ENCODE data around the gene LMNTD1. TPM values are rescaled to one million over a fixed set of nuclear protein-coding genes. Genes with fewer than 3 reads are reported as not detected.
A peak's percentile ranks its signal among the peaks of the same experiment; 100 is the strongest.
"Not testable (repeated sequence)": the region's sequence is repeated elsewhere in the genome, so short reads cannot be mapped to it uniquely, and the experiment has no call there.

Gene LMNTD1
- total RNA-seq, 1 experiment from 2014 or later: not detected

DNA sequence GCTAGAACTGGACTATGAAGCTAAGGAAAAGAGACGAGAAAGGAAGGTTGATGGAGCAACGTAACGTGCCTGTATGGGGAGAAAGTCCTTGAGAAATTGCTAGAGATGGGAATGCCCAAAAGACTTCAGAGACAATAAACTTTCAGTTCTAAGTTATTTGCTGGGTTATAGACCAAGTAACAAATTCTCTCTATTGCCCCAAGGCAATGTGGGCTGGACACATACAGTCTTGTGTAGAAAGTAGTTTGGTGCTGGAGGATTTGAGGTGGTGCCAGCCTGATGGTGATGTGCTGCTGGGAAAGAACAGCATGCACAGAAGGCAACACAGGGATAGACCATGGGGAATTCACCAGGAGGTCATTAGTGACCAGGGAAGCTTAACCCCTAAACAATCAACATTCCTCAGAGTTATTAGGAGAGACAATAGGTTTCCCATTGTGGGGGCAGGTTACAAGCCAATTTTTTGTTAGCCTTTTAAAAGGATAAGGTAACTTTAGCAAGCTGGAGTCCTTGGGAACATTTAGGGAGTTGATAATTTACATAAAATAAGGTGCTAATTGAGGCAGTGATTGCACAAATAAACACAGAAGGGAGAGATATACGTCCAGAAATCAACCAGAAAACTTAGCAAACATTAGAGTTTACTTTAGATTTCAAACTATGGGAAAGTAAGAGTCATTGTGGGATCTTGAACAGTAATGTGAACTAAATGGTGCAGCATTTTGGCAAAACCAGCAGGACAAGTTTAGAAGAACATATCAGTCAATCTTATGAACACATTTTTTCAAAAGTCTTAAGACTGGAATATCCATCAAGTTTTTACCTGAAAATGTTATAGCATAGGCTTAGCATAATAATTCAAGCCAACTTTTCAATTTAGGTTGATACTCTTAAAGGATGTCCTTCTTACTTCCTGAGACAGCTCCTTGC is 61.4 kb downstream of the LMNTD1 start:
- DNase-seq (ENCODE audit: low spot score): no peak

DNA sequence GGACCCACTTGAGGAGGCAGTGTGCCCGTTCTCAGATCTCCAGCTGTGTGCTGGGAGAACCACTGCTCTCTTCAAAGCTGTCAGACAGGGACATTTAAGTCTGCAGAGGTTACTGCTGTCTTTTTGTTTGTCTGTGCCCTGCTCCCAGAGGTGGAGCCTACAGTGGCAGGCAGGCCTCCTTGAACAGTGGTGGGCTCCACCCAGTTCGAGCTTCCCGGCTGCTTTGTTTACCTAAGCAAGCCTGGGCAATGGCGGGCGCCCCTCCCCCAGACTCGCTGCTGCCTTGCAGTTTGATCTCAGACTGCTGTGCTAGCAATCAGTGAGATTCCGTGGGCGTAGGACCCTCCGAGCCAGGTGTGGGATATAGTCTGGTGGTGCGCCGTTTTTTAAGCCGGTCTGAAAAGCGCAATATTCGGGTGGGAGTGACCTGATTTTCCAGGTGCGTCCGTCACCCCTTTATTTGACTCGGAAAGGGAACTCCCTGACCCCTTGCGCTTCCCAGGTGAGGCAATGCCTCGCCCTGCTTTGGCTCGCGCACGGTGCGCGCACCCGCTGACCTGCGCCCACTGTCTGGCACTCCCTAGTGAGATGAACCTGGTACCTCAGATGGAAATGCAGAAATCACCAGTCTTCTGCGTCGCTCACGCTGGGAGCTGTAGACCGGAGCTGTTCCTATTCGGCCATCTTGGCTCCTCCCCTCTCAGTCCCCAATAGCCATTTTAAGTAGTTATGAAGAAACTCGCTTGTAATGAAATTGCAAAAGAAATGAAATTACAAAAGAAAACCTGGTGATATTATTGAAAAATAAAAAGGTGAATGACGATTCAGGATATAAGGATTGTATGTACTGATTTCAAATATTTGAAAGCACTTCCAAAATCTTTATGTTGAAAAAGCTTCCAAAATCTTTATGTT is 63.9 kb downstream of the LMNTD1 start:
- not testable (repeated sequence) for DNase-seq (ENCODE audit: low spot score)

GRCh38 chr12:25482625-25483024 is 70.5 kb downstream of the LMNTD1 start:
- no peak for DNase-seq (ENCODE audit: low spot score)

DNA sequence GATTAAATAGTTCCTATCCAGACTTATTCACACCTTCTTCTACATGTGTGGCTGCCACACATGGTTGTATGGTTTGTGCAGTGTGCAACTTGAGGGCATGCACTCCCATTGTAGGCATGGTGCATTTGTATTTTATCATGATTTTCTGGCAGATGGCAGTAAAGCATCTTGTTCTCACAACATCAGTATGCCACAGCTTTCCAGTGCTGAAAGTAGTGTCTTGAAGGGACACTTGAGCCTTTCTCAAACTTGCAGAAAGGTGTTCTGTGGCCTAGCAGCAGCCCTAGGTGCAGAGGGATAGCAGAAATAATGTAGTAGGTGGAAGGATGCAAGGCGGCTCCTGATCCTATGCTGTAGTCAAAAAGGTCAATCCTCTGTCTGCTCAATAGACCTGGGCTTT is 72.9 kb downstream of the LMNTD1 start:
- no peak for DNase-seq (ENCODE audit: low spot score)

DNA sequence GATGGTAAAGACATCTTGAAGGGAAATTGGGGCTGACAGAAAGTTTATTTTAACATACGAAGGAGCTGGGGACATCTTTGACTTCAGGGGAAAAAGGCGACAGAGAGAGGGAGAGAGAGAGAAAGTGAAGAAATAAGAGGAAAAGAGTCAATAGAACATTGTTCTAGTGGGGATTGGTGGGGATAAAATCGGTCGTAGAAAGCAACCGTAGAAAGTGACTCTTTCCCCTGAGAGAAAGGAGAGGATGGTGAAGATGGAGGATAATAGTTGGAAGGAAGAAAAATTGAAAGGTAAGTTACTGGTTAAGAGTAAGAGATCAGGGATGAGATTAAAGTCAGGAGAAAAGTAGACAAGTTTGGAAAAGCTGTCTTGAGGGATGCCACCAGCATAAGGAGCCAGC is 75.9 kb downstream of the LMNTD1 start:
- no peak for DNase-seq (ENCODE audit: low spot score)

DNA sequence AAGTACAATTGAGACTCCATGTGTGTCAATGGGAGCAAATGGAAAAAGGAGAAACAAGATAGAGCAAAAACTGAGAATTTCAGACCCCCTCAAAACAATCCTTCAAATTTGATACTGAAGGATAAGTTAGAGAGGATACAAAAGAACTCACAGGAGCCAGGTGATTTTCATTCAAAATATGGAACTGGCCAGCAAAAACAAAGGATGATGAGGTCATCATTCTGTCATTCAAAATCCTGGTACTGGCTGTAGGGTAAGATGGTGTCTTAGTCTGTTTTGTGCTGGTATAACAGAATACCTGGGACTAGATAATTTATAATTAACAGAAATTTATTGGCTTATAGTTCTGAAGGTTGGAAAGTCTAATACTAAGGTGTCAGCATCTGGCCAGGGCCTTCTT is 80.6 kb downstream of the LMNTD1 start:
- DNase-seq (ENCODE audit: low spot score): no peak

GRCh38 chr12:25469861-25470260 is 83.2 kb downstream of the LMNTD1 start:
- DNase-seq (ENCODE audit: low spot score): no peak

- no peak for DNase-seq (ENCODE audit: low spot score)
These were observed 83.7 kb downstream of the LMNTD1 start for GRCh38 chr12:25469368-25469767.

DNA sequence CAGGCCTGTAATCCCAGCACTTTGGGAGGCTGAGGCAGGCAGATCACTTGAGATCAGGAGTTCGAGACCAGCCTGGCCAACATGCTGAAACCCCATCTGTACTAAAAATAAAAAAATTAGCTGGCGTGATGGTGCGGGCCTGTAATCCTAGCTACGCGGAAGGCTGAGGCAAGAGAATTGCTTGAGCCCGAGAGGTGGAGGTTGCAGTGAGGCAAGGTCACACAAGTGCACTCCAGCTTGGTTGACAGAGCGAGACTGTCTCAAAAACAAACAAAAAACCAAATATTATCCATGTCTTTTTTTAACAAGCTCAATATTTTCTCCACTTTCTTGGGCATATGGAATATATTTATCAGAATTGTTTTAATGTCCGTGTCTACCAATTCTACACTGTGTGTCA is 89.6 kb downstream of the LMNTD1 start:
- DNase-seq (ENCODE audit: low spot score): no peak

- no peak for DNase-seq (ENCODE audit: low spot score)
These were observed 90.1 kb downstream of the LMNTD1 start for GRCh38 chr12:25463005-25463404.

- DNase-seq (ENCODE audit: low spot score): no peak
These were observed 93.5 kb downstream of the LMNTD1 start for GRCh38 chr12:25459541-25459951.

DNA sequence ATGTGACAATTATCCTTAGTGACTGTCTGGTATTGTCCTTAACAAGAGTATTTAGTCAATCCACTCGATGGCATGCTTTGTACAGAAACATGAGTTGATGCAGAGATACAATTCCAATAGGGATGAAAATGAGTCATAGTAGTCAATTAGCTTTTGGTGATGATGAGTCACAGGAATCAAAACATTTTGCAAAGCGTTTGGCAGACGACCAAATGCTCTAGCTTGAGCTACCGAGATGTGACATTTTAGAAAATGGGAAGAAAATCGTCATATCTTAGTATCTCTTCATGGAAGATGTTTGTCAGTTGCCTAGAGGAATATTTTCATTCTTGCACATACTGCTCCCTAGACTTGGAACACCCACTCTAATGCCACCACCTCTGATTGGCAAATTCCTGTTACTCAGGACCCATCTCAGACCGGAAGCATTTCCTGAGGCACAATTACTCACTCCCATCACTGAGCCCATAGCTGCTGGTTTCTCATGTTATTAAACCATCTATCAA is 95.0 kb downstream of the LMNTD1 start:
- DNase-seq (ENCODE audit: low spot score): peak; percentile 82

DNA sequence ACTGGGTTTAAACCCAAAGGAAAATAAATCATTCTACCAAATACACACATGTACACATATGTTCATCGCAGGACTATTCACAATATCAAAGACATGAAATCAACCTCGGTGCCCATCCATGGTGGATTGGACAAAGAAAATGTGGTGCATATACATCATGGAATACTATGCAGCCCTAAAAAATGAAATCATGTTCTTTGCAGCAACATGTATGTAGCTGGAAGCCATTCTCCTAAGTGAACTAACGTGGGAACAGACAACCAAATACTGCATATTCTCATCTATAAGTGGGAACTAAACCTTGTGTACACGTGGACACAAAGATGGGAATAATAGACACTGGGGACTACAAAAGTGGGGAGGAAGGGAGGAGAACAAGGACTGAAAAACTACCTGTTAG is 96.6 kb downstream of the LMNTD1 start:
- DNase-seq (ENCODE audit: low spot score): no peak

DNA sequence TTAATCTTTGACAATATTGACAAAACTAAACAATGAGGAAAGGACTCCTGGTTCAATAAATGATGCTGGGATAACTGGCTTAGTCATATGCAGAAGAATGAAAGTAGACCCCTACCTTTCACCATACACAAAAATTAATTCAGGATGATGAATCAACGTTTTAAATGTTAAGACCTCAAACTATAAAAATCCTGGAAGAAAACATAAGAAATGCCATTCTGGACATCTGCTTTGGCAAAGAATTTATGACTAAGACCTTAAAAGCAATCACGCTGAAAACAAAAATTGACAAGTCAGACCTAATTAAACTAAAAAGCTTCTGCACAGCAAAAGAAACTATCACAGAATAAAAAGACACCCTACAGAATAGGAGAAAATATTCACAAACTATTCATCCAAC is 97.4 kb downstream of the LMNTD1 start:
- no peak for DNase-seq (ENCODE audit: low spot score)

DNA sequence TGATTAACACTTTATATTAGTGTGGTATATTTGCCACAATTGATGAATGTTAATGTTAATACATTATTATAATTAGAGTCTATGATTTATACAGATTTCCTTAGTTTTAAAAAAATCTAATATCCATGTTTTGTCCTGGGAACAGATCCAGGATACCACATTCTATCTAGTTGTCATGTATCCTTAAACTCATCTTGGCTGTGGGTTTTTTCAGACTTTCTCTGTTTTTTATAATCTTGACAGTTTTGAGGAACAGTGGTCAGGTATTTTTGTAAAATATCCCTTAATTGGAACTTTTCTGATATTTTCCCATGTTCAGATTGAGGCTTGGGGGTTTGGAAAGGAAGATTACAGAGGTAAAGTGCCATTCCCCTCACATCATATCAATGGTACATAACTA is 104.1 kb downstream of the LMNTD1 start:
- no peak for DNase-seq (ENCODE audit: low spot score)

DNA sequence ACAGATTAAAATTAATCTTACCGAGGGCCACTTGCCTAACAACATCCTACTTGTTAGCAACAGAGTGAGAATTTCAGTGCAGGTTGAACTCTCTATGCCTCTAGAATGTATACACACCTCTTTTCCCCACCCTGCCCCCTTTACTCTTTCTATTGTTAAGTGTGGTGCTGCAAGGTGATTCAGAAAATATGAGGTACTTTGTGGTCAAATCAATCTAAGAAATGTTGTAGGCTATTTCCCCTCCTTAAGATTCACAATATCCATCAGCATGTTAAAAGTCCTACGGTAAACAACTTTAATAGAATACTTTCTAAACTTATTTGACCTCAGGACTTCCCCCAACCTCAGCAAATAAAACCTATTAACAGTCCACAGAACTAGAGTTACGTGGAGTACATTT is 106.0 kb downstream of the LMNTD1 start:
- DNase-seq (ENCODE audit: low spot score): no peak

GRCh38 chr12:25438638-25439037 is 114.4 kb downstream of the LMNTD1 start:
- peak; percentile 26 for DNase-seq (ENCODE audit: low spot score)

- DNase-seq (ENCODE audit: low spot score): peak; percentile 75
These were observed 116.7 kb downstream of the LMNTD1 start for GRCh38 chr12:25436206-25437030.

- DNase-seq (ENCODE audit: low spot score): no peak
These were observed 117.7 kb downstream of the LMNTD1 start for GRCh38 chr12:25435431-25435830.

DNA sequence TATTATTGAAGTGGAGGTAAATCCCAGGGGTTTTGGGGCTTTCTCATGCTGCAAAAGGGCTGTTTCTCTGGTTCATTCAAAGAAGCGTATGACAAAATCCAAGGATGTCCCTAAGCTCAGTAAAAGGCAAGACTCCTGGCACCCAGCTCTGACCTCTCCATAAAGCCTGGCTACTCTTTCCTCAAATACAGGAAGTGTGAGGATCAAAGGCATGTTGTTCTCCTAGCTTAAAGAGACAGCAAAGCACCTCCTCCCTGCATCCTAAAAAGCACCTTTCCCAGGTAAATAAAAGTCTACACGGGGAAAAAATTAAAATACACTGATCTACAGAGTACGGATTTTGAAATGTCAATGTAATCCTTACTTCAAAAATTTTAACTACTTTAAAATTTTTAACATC is 118.6 kb downstream of the LMNTD1 start:
- DNase-seq (ENCODE audit: low spot score): peak; percentile 13

DNA sequence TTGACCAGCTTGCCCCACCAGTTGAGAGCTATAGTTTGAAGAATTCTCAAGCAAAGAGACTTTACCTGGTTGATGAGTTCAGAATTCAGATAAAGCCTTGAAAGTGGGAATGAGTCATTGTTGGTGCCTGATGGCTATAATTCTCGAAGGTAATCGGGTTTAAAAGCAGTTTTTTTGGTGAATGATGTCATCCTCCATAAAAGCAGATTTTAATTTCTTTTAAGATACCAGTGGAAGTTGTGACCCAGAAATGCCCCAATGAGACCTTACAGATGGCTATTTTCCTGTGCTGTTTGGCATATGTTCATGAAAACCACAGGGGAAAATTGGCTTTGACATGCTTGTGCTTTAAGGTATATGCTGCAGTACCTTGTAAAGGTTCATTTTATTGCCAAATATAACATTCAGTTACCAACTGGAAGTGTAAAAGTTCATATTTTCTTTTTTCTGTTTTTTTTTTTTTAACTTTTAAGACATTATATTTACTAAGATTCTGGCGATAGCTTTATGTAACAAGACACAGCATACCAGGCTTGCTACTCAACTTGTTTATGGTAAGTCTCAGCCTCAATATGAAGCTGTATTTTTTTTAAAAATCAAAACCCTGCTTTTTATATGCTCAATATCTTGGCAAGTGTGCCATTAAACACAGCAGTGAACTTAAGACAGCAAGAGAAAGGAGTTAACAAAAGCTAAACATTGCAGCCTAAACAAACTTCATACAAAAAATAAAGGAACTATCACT is 119.3 kb downstream of the LMNTD1 start:
- DNase-seq (ENCODE audit: low spot score): peak; percentile 61
